Thoracic aorta (tissue), 2 donors: ENCODE results near the gene B9D2. TPM values are rescaled to one million over a fixed set of nuclear protein-coding genes. Genes with fewer than 3 reads are reported as not detected.

Experiments used
- ATAC-seq: fragments of 150-250 bp; one replicate; pipeline ENCODE4 v1.8.0; 2017; ENCODE audit warnings: low read depth; ENCODE audit not compliant: insufficient number of reproducible peaks, low FRiP score
- DNase-seq: peaks from one replicate; pipeline ENCODE4 v3.0.0-alpha.2; 2020; ENCODE audit warnings: low spot score
- H3K27ac ChIP-seq, 2 donors: fragments of 200-600 bp; sonication (generic); 1 replicate in 1 of 2; 2 replicates in 1 of 2; pipeline ENCODE4 v1.5.1; 2016; ENCODE audit warnings: mild to moderate bottlenecking in 2 of 2, moderate library complexity in 2 of 2
- H3K27me3 ChIP-seq: fragments of 200-600 bp; sonication (generic); replicated peaks from 2 replicates; pipeline ENCODE4 v1.6.0; 2016; ENCODE audit warnings: mild to moderate bottlenecking; ENCODE audit not compliant: insufficient read depth
- H3K36me3 ChIP-seq: fragments of 200-600 bp; sonication (generic); one replicate; pipeline ENCODE4 v1.5.1; 2016
- H3K4me1 ChIP-seq, 2 donors: fragments of 200-600 bp; sonication (generic); 1 replicate in 1 of 2; 2 replicates in 1 of 2; pipeline versions ENCODE4 v1.5.1 to v1.6.0; 2016; ENCODE audit warnings: low read depth in 2 of 2, mild to moderate bottlenecking in 1 of 2; ENCODE audit not compliant: control insufficient read depth in 1 of 2
- H3K4me3 ChIP-seq: fragments of 200-600 bp; sonication (generic); 2 replicates; pipeline ENCODE4 v1.5.1; 2016; ENCODE audit warnings: mild to moderate bottlenecking
- H3K9me3 ChIP-seq: fragments of 200-600 bp; sonication (generic); 2 replicates; pipeline ENCODE4 v1.5.1; 2016
- CTCF ChIP-seq: fragments of 200-600 bp; sonication (generic); IDR thresholded peaks from one replicate; pipeline ENCODE4 v1.5.1; 2019; ENCODE audit warnings: antibody characterized with exemption
- total RNA-seq, 2 donors: library from RNA; depleted of rRNA; stranded (reverse); fragments of >200 nt; gene quantifications; one replicate each; pipeline versions ENCODE4 v1.1.0 to v1.2.3, GENCODE V29; 2016

Gene B9D2
- total RNA-seq, 2 donors from 2014 or later, result 1.2 to 4.0 TPM

- ATAC-seq (no peak), DNase-seq (no peak)
- TF ChIP-seq CTCF, result no peak
- Histone ChIP-seq H3K4me1 (peaks cover 13 to 17% of the 10 kb centered on the region in 2 donors), H3K4me3 (peak overlapping the region; percentile 95), H3K27ac (peak overlapping the region in 1 of 2 donors; percentile 92), H3K36me3 (no peaks in the 10 kb centered on the region), H3K27me3 (no peaks in the 10 kb centered on the region), H3K9me3 (no peaks in the 10 kb centered on the region)
Observed at GRCh38 chr19:41398598-41398997, 34.6 kb upstream of the B9D2 start.

GRCh38 chr19:41398050-41398418 lies 34.1 kb upstream of the B9D2 start:
- Histone ChIP-seq H3K4me3 (peak overlapping the region; percentile 95), H3K4me1 (peaks cover 13 to 17% of the 10 kb centered on the region in 2 donors), H3K27ac (peak overlapping the region; percentile 83 to 92), H3K36me3 (no peaks in the 10 kb centered on the region), H3K27me3 (no peaks in the 10 kb centered on the region), H3K9me3 (no peaks in the 10 kb centered on the region)
- DNase-seq, result no peak
- no peak for ATAC-seq
- no peak for TF ChIP-seq CTCF

GRCh38 chr19:41397086-41398049 lies 33.4 kb upstream of the B9D2 start, which contains the start of the genes BCKDHA and EXOSC5:
Gene BCKDHA (plus strand): TSS chr19:41397818. CDS start chr19:41397828, 10 bp downstream.
Gene EXOSC5 (minus strand): TSS chr19:41397359. CDS start chr19:41397328, 31 bp downstream.
- Histone ChIP-seq H3K27me3 (no peaks in the 10 kb centered on the region), H3K27ac (peak within 1 kb of the TSS; percentile 83 to 92), H3K36me3 (no peaks in the 10 kb centered on the region), H3K9me3 (no peaks in the 10 kb centered on the region), H3K4me3 (peak within 1 kb of the TSS; percentile 95), H3K4me1 (peaks cover 13 to 17% of the 10 kb centered on the region in 2 donors)
- no peak for TF ChIP-seq CTCF
- DNase-seq (peak; percentile 98), ATAC-seq (peak; percentile 99)

DNA sequence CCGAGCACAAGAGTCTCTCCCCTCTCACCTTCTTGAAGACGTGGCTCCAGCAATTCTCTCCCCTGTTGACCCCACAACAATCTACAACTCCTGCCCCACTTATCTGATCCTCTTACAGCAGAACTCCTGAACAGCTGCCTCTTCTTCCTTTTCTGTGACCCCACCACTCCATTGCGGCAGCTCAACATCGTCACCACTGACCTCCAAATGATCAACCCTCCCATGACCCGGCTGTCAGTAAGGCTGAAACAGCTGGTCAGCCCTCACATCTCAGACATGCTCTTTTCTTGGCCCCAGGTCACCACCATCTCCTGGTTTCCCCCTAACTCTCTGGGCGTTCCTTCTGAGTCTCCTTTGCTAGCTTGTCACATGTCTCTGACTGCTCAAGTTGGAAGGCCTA lies 31.4 kb upstream of the B9D2 start:
- H3K27me3 ChIP-seq, result no peaks in the 10 kb centered on the region
- DNase-seq (no peak), ATAC-seq (no peak)
- H3K27ac ChIP-seq, result no peak overlapping the region
- peaks cover 7% of the 10 kb centered on the region for H3K36me3 ChIP-seq
- no peak for TF ChIP-seq CTCF
- H3K9me3 ChIP-seq, result no peaks in the 10 kb centered on the region
- H3K4me3 ChIP-seq, result no peak overlapping the region
- peaks cover 13 to 17% of the 10 kb centered on the region in 2 donors for H3K4me1 ChIP-seq

- ATAC-seq, result no peak
- Histone ChIP-seq H3K27me3 (no peaks in the 10 kb centered on the region), H3K4me1 (peaks cover 4 to 7% of the 10 kb centered on the region in 2 donors), H3K27ac (no peak overlapping the region), H3K9me3 (no peaks in the 10 kb centered on the region), H3K36me3 (peaks cover 10% of the 10 kb centered on the region), H3K4me3 (no peak overlapping the region)
- TF ChIP-seq CTCF, result no peak
- no peak for DNase-seq
Observed at GRCh38 chr19:41392775-41393174, 28.8 kb upstream of the B9D2 start.
